ENCODE measurements around the gene IMPA2. TPM values are rescaled to one million over a fixed set of nuclear protein-coding genes. Genes with fewer than 3 reads are reported as not detected.
A peak's percentile ranks its signal among the peaks of the same experiment; 100 is the strongest.
"Not testable (repeated sequence)": the region's sequence is repeated elsewhere in the genome, so short reads cannot be mapped to it uniquely, and the experiment has no call there.

IMPA2 gene
- polyA plus RNA-seq, 1 donor = 94.5 TPM

GRCh38 chr18:12028040-12028628 is 46.8 kb downstream of the IMPA2 start:
- no peak for DNase-seq

GRCh38 chr18:12028674-12029073 is 47.4 kb downstream of the IMPA2 start:
- DNase-seq = no peak

GRCh38 chr18:12029786-12030584 is 48.7 kb downstream of the IMPA2 start:
- DNase-seq = no peak

GRCh38 chr18:12030670-12031069 is 49.4 kb downstream of the IMPA2 start:
- peak; percentile 57 for DNase-seq

GRCh38 chr18:12031181-12031580 is 49.9 kb downstream of the IMPA2 start:
- DNase-seq = no peak

GRCh38 chr18:12031846-12032245 is 50.5 kb downstream of the IMPA2 start:
- DNase-seq = no peak

- no peak for DNase-seq
Observed at GRCh38 chr18:12032786-12033642, 51.7 kb downstream of the IMPA2 start.

- DNase-seq = no peak
Observed at GRCh38 chr18:12033643-12034025, 52.3 kb downstream of the IMPA2 start.

- DNase-seq = no peak
Observed at GRCh38 chr18:12034241-12035100, 53.2 kb downstream of the IMPA2 start.

GRCh38 chr18:12035481-12035880 is 54.2 kb downstream of the IMPA2 start:
- DNase-seq = no peak

GRCh38 chr18:12036201-12036751 is 55.0 kb downstream of the IMPA2 start:
- DNase-seq = no peak

- no peak for DNase-seq
Observed at GRCh38 chr18:12038082-12038638, 56.9 kb downstream of the IMPA2 start.

GRCh38 chr18:12038639-12039539 is 57.6 kb downstream of the IMPA2 start:
- DNase-seq = peak; percentile 61

GRCh38 chr18:12039540-12039930 is 58.2 kb downstream of the IMPA2 start:
- DNase-seq = not testable (repeated sequence)

GRCh38 chr18:12041561-12041960 is 60.3 kb downstream of the IMPA2 start:
- DNase-seq = no peak

GRCh38 chr18:12043811-12044210 is 62.5 kb downstream of the IMPA2 start:
- DNase-seq = no peak

- no peak for DNase-seq
Observed at GRCh38 chr18:12044591-12044990, 63.3 kb downstream of the IMPA2 start.

GRCh38 chr18:12046046-12046750 is 64.9 kb downstream of the IMPA2 start:
- no peak for DNase-seq

GRCh38 chr18:12046751-12047335 is 65.5 kb downstream of the IMPA2 start:
- DNase-seq = no peak

Measured in left kidney (tissue), 2 donors.